ENCODE measurements around the gene CCSAP.
A peak's percentile ranks its signal among the peaks of the same experiment; 100 is the strongest.

The CCSAP gene

GRCh38 chr1:229381234-229381633 is 38.4 kb upstream of the CCSAP start:
- Histone ChIP-seq H3K36me3 (ENCODE audit: control insufficient read depth in 2 of 2, insufficient read depth in 1 of 2, low read length in 2 of 2) (no peaks in the 10 kb centered on the region), H3K9me3 (ENCODE audit: control insufficient read depth, insufficient read depth, low read depth, low read length) (no peaks in the 10 kb centered on the region), H3K4me3 (ENCODE audit: low read depth, low read length) (no peak overlapping the region), H3K27ac (ENCODE audit: extremely low read depth, low read depth, low read length) (no peak overlapping the region), H3K4me1 (ENCODE audit: control insufficient read depth, insufficient read depth, low read length) (no peaks in the 10 kb centered on the region)
- ChIA-PET CTCF (interaction anchor here (0.5 kb wide), 1 partner anchor 26 kb away, joined by 3 read pairs; no protein-coding TSS in a partner anchor), POLR2A (no interaction called here)
- TF ChIP-seq PRDM1 (tag by site-specific recombination; IDR thresholded peaks at IDR 0.05) (peak; percentile 17; the same call in 1 of the 2 replicates), ZNF558 (tag by site-specific recombination; IDR thresholded peaks at IDR 0.05) (no peak), ZBTB20 (tag by site-specific recombination; IDR thresholded peaks at IDR 0.05) (peak; percentile 87), ZIC2 (tag by site-specific recombination; IDR thresholded peaks at IDR 0.05) (peak; percentile 88), ZBTB11 (tag by site-specific recombination; conservative IDR thresholded peaks at IDR 0.05; ENCODE audit: low read depth) (0 out of 2 replicates have a peak, but pooled peaks have one; percentile 3)

- Histone ChIP-seq H3K4me1 (ENCODE audit: control insufficient read depth, insufficient read depth, low read length) (no peaks in the 10 kb centered on the region), H3K4me3 (ENCODE audit: low read depth, low read length) (no peak overlapping the region), H3K36me3 (ENCODE audit: control insufficient read depth in 2 of 2, insufficient read depth in 1 of 2, low read length in 2 of 2) (no peaks in the 10 kb centered on the region), H3K9me3 (ENCODE audit: control insufficient read depth, insufficient read depth, low read depth, low read length) (no peaks in the 10 kb centered on the region), H3K27ac (ENCODE audit: extremely low read depth, low read depth, low read length) (no peak overlapping the region)
- POLR2A ChIA-PET = no interaction called here
- CTCF ChIA-PET = no interaction called here
- TF ChIP-seq ZNF354C (tag by site-specific recombination; IDR thresholded peaks at IDR 0.05; ENCODE audit: borderline replicate concordance, low read depth) (no peak), ZNF280D (tag by site-specific recombination; IDR thresholded peaks at IDR 0.05) (no peak), SCRT2 (tag by site-specific recombination; IDR thresholded peaks at IDR 0.05) (no peak), ZNF169 (tag by site-specific recombination; IDR thresholded peaks at IDR 0.05) (no peak), ZNF558 (tag by site-specific recombination; IDR thresholded peaks at IDR 0.05) (no peak), KLF17 (tag by site-specific recombination; IDR thresholded peaks at IDR 0.05) (no peak), ZNF621 (tag by site-specific recombination; IDR thresholded peaks at IDR 0.05) (no peak), FEZF1 (tag by site-specific recombination; IDR thresholded peaks at IDR 0.05) (no peak)
These were observed 37.8 kb upstream of the CCSAP start for GRCh38 chr1:229380536-229381160.

- CTCF ChIA-PET = no interaction called here
- no peak overlapping the region for H3K4me3 ChIP-seq (ENCODE audit: low read depth, low read length)
- H3K27ac ChIP-seq (ENCODE audit: extremely low read depth, low read depth, low read length) = no peak overlapping the region
- TF ChIP-seq ZNF148 (tag by site-specific recombination; IDR thresholded peaks at IDR 0.05; ENCODE audit: borderline replicate concordance) (no peak), ZFP37 (tag by site-specific recombination; IDR thresholded peaks at IDR 0.05) (no peak), ZNF449 (tag by site-specific recombination; IDR thresholded peaks at IDR 0.05) (no peak), ZNF132 (tag by site-specific recombination; IDR thresholded peaks at IDR 0.05; ENCODE audit: borderline replicate concordance) (no peak), SALL2 (tag by site-specific recombination; IDR thresholded peaks at IDR 0.05; ENCODE audit: borderline replicate concordance) (no peak)
These were observed 37.0 kb upstream of the CCSAP start for GRCh38 chr1:229379846-229380245.

More at GRCh38 chr1:229379846-229380245, 37.0 kb upstream of the CCSAP start:
- POLR2A ChIA-PET = no interaction called here
- no peaks in the 10 kb centered on the region for H3K9me3 ChIP-seq (ENCODE audit: control insufficient read depth, insufficient read depth, low read depth, low read length)
- no peaks in the 10 kb centered on the region for H3K4me1 ChIP-seq (ENCODE audit: control insufficient read depth, insufficient read depth, low read length)
- H3K36me3 ChIP-seq (ENCODE audit: control insufficient read depth in 2 of 2, insufficient read depth in 1 of 2, low read length in 2 of 2) = no peaks in the 10 kb centered on the region
